ENCODE results near the gene BEX4. TPM values are rescaled to one million over a fixed set of nuclear protein-coding genes. Genes with fewer than 3 reads are reported as not detected.
"Not testable (repeated sequence)": the region's sequence is repeated elsewhere in the genome, so short reads cannot be mapped to it uniquely, and the experiment has no call there.

BEX4 gene
- total and polyA plus RNA-seq, 4 donors = 92.5 to 293 (median 179) TPM

- H3K27ac ChIP-seq (ENCODE audit: low read depth, low read length); H3K9me3 ChIP-seq (ENCODE audit: control insufficient read depth, insufficient read depth, low read length); H3K36me3 ChIP-seq (ENCODE audit: control insufficient read depth, insufficient read depth, low read length); H3K4me3 ChIP-seq (ENCODE audit: low read depth, low read length); DNase-seq (ENCODE audit: low read depth in 4 of 6, low spot score in 6 of 6); H3K27me3 ChIP-seq (ENCODE audit: control insufficient read depth, insufficient read depth, low read length); H3K4me1 ChIP-seq (ENCODE audit: control insufficient read depth, insufficient read depth, low read length): not testable (repeated sequence)
- no CpG with 5 or more reads among the region's 4 CpGs for WGBS (ENCODE audit: insufficient coverage)
Measured at GRCh38 chrX:103198668-103199067, 16.2 kb upstream of the BEX4 start.

DNA sequence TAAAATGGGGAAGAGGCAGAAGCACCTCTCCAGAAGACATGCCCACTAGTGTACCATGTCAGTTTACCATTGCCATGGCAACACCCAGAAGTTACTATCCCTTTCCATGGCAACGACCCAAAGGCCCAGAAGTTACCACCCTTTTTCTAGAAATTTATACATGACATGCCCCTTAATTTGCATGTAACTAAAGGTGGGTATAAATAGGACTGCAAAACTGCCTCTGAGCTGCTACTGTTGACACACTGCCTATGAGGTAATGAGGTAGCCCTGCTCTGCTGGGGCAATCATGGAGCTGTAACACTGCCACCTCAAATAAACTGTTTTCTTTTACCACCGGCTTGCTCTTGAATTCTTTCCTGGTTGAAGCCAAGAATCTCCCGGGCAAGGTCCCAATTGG, 13.9 kb upstream of the BEX4 start:
- no peaks in the 10 kb centered on the region for H3K36me3 ChIP-seq (ENCODE audit: control insufficient read depth, insufficient read depth, low read length)
- DNase-seq (ENCODE audit: low read depth in 4 of 6, low spot score in 6 of 6) = no peak

GRCh38 chrX:103210056-103210455, 4.9 kb upstream of the BEX4 start:
- no peak for DNase-seq (ENCODE audit: low read depth in 4 of 6, low spot score in 6 of 6)
- 70% methylated on average over 4 of the region's 5 CpGs for WGBS (ENCODE audit: insufficient coverage)
- Histone ChIP-seq H3K27me3 (ENCODE audit: control insufficient read depth, insufficient read depth, low read length) (peaks cover 6% of the 10 kb centered on the region), H3K4me1 (ENCODE audit: control insufficient read depth, insufficient read depth, low read length) (no peaks in the 10 kb centered on the region), H3K9me3 (ENCODE audit: control insufficient read depth, insufficient read depth, low read length) (no peaks in the 10 kb centered on the region), H3K27ac (ENCODE audit: low read depth, low read length) (no peak overlapping the region), H3K36me3 (ENCODE audit: control insufficient read depth, insufficient read depth, low read length) (no peaks in the 10 kb centered on the region), H3K4me3 (ENCODE audit: low read depth, low read length) (no peak overlapping the region)

More for the DNA sequence above, 13.9 kb upstream of the BEX4 start:
- no peaks in the 10 kb centered on the region for H3K27me3 ChIP-seq (ENCODE audit: control insufficient read depth, insufficient read depth, low read length)
- H3K4me1 ChIP-seq (ENCODE audit: control insufficient read depth, insufficient read depth, low read length) = no peaks in the 10 kb centered on the region
- no CpG with 5 or more reads among the region's 3 CpGs for WGBS (ENCODE audit: insufficient coverage)
- no peak overlapping the region for H3K27ac ChIP-seq (ENCODE audit: low read depth, low read length)
- H3K4me3 ChIP-seq (ENCODE audit: low read depth, low read length) = no peak overlapping the region
- no peaks in the 10 kb centered on the region for H3K9me3 ChIP-seq (ENCODE audit: control insufficient read depth, insufficient read depth, low read length)

GRCh38 chrX:103211012-103211715, 3.7 kb upstream of the BEX4 start:
- no peaks in the 10 kb centered on the region for H3K36me3 ChIP-seq (ENCODE audit: control insufficient read depth, insufficient read depth, low read length)
- H3K4me1 ChIP-seq (ENCODE audit: control insufficient read depth, insufficient read depth, low read length) = no peaks in the 10 kb centered on the region
- peak in 4 of 6 donors; percentile 19 to 90 (median 70) for DNase-seq (ENCODE audit: low read depth in 4 of 6, low spot score in 6 of 6)
- H3K4me3 ChIP-seq (ENCODE audit: low read depth, low read length) = no peak overlapping the region
- no peak overlapping the region for H3K27ac ChIP-seq (ENCODE audit: low read depth, low read length)
- H3K9me3 ChIP-seq (ENCODE audit: control insufficient read depth, insufficient read depth, low read length) = no peaks in the 10 kb centered on the region
- 37% methylated on average over 5 of the region's 7 CpGs for WGBS (ENCODE audit: insufficient coverage)
- H3K27me3 ChIP-seq (ENCODE audit: control insufficient read depth, insufficient read depth, low read length) = peaks cover 6% of the 10 kb centered on the region

- H3K36me3 ChIP-seq (ENCODE audit: control insufficient read depth, insufficient read depth, low read length) = no peaks in the 10 kb centered on the region
- peaks cover 4% of the 10 kb centered on the region for H3K27me3 ChIP-seq (ENCODE audit: control insufficient read depth, insufficient read depth, low read length)
- no peak for DNase-seq (ENCODE audit: low read depth in 4 of 6, low spot score in 6 of 6)
- no peak overlapping the region for H3K27ac ChIP-seq (ENCODE audit: low read depth, low read length)
- no peak overlapping the region for H3K4me3 ChIP-seq (ENCODE audit: low read depth, low read length)
- WGBS (ENCODE audit: insufficient coverage) = 80% methylated on average over 1 of the region's 8 CpGs
- no peaks in the 10 kb centered on the region for H3K4me1 ChIP-seq (ENCODE audit: control insufficient read depth, insufficient read depth, low read length)
- H3K9me3 ChIP-seq (ENCODE audit: control insufficient read depth, insufficient read depth, low read length) = no peaks in the 10 kb centered on the region
Measured at GRCh38 chrX:103212749-103213457, 2.0 kb upstream of the BEX4 start.

DNA sequence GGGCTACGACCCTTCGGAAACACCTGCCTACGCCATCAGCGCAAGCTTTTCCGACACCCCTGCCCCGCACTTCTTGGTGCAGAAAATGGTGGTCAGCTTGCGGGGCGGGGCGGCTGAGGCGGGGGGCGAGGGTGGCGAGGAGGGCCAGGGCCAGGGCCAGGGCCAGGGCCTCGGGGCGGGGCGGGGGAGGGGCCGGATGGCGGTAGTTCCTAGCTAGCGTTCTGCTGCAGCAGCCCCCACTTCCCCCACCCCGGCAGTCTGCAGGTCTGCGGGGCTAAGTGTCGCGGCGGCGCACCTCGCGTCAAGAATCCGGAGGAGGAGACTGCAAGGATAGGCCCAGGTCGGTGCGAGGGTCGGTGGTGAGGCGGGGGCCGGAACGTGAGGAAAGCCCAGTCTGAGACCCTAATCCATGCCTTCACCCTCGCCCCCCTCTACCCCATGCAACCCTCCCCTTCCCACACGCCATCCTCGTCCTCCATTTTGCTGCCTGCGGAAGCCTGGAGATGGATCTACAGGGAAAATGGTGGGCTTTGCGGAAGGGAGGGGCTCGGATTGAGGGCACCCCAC, 600 bp downstream of the BEX4 start:
- Histone ChIP-seq H3K9me3 (ENCODE audit: control insufficient read depth, insufficient read depth, low read length) (no peaks in the 10 kb centered on the region), H3K27me3 (ENCODE audit: control insufficient read depth, insufficient read depth, low read length) (peaks cover 8% of the 10 kb centered on the region), H3K36me3 (ENCODE audit: control insufficient read depth, insufficient read depth, low read length) (no peaks in the 10 kb centered on the region), H3K4me1 (ENCODE audit: control insufficient read depth, insufficient read depth, low read length) (no peaks in the 10 kb centered on the region), H3K27ac (ENCODE audit: low read depth, low read length) (peak overlapping the region; percentile 79), H3K4me3 (ENCODE audit: low read depth, low read length) (peak overlapping the region; percentile 48)
- peak in 5 of 6 donors; percentile 24 to 88 (median 28) for DNase-seq (ENCODE audit: low read depth in 4 of 6, low spot score in 6 of 6)
- WGBS (ENCODE audit: insufficient coverage) = 41% methylated on average over 21 of the region's 39 CpGs

- 42% methylated on average over 36 of the region's 39 CpGs for WGBS (ENCODE audit: insufficient coverage)
- no peak overlapping the region for H3K4me3 ChIP-seq (ENCODE audit: low read depth, low read length)
- peak in 1 of 6 donors; percentile 18 for DNase-seq (ENCODE audit: low read depth in 4 of 6, low spot score in 6 of 6)
Measured at GRCh38 chrX:103220511-103221323, 5.8 kb downstream of the BEX4 start.

GRCh38 chrX:103225918-103226317, 11.0 kb downstream of the BEX4 start:
- DNase-seq (ENCODE audit: low read depth in 4 of 6, low spot score in 6 of 6); H3K4me1 ChIP-seq (ENCODE audit: control insufficient read depth, insufficient read depth, low read length); H3K4me3 ChIP-seq (ENCODE audit: low read depth, low read length); H3K27ac ChIP-seq (ENCODE audit: low read depth, low read length); H3K36me3 ChIP-seq (ENCODE audit: control insufficient read depth, insufficient read depth, low read length); H3K27me3 ChIP-seq (ENCODE audit: control insufficient read depth, insufficient read depth, low read length); H3K9me3 ChIP-seq (ENCODE audit: control insufficient read depth, insufficient read depth, low read length): not testable (repeated sequence)
- WGBS (ENCODE audit: insufficient coverage) = no CpG with 5 or more reads among the region's 4 CpGs

More at GRCh38 chrX:103220511-103221323, 5.8 kb downstream of the BEX4 start:
- H3K36me3 ChIP-seq (ENCODE audit: control insufficient read depth, insufficient read depth, low read length) = no peaks in the 10 kb centered on the region
- peaks cover 4% of the 10 kb centered on the region for H3K4me1 ChIP-seq (ENCODE audit: control insufficient read depth, insufficient read depth, low read length)
- H3K27ac ChIP-seq (ENCODE audit: low read depth, low read length) = no peak overlapping the region
- H3K27me3 ChIP-seq (ENCODE audit: control insufficient read depth, insufficient read depth, low read length) = peaks cover 8% of the 10 kb centered on the region
- no peaks in the 10 kb centered on the region for H3K9me3 ChIP-seq (ENCODE audit: control insufficient read depth, insufficient read depth, low read length)

- Histone ChIP-seq H3K27me3 (ENCODE audit: control insufficient read depth, insufficient read depth, low read length) (peaks cover 7% of the 10 kb centered on the region), H3K4me3 (ENCODE audit: low read depth, low read length) (no peak overlapping the region), H3K27ac (ENCODE audit: low read depth, low read length) (no peak overlapping the region), H3K36me3 (ENCODE audit: control insufficient read depth, insufficient read depth, low read length) (no peaks in the 10 kb centered on the region), H3K9me3 (ENCODE audit: control insufficient read depth, insufficient read depth, low read length) (no peaks in the 10 kb centered on the region), H3K4me1 (ENCODE audit: control insufficient read depth, insufficient read depth, low read length) (no peaks in the 10 kb centered on the region)
- DNase-seq (ENCODE audit: low read depth in 4 of 6, low spot score in 6 of 6) = no peak
- WGBS (ENCODE audit: insufficient coverage) = 79% methylated on average over 2 of the region's 2 CpGs
Measured at GRCh38 chrX:103233263-103233662, 18.4 kb downstream of the BEX4 start.

All from spinal cord (tissue), 10 donors.